HepG2 (cell line): ENCODE data around the gene TUT4. TPM values are rescaled to one million over a fixed set of nuclear protein-coding genes. Genes with fewer than 3 reads are reported as not detected.

Source experiments
- CC2D1A ChIP-seq: sonication (generic); formaldehyde crosslinking; IDR thresholded peaks from 2 replicates; pipeline ENCODE4 v1.8.1; 2023; ENCODE audit warnings: mild to moderate bottlenecking, missing genetic modification reagents
- CENPT ChIP-seq: sonication (generic); formaldehyde crosslinking; IDR thresholded peaks from 2 replicates; pipeline ENCODE4 v1.8.0; 2022; ENCODE audit warnings: low read depth, mild to moderate bottlenecking, moderate library complexity, missing genetic modification reagents
- CREM ChIP-seq, 2 experiments: sonication (generic) in 1 of 2; formaldehyde crosslinking in 1 of 2; IDR thresholded peaks; 2 replicates each; pipeline versions ENCODE4 v1.4.0 to v1.6.1; 2016 to 2020; ENCODE audit warnings: antibody characterized with exemption in 1 of 2, mild to moderate bottlenecking in 1 of 2, missing genetic modification reagents in 1 of 2
- DMAP1 ChIP-seq: IDR thresholded peaks from 2 replicates; pipeline ENCODE4 v1.6.1; 2016
- KDM2A ChIP-seq: sonication (generic); formaldehyde crosslinking; IDR thresholded peaks from 2 replicates; pipeline ENCODE4 v1.4.0; 2020; ENCODE audit warnings: low read depth, missing genetic modification reagents, borderline replicate concordance
- ZNF124 ChIP-seq: sonication (generic); formaldehyde crosslinking; IDR thresholded peaks from 2 replicates; pipeline ENCODE4 v1.4.0; 2020; ENCODE audit warnings: missing genetic modification reagents
- ZNF513 ChIP-seq: sonication (generic); formaldehyde crosslinking; conservative IDR thresholded peaks from 2 replicates; pipeline ENCODE4 v1.5.0; 2020; ENCODE audit warnings: missing genetic modification reagents
- polyA plus RNA-seq, 8 experiments: library from polyadenylated mRNA; depleted of rRNA in 3 of 8; stranded (reverse) in 7 of 8; unstranded in 1 of 8; fragments of >200 nt; fragmentation: Illumina TruSeq in 4 of 8; extraction: Trizol in 4 of 8; gene quantifications; 2 replicates each; pipeline versions ENCODE4 v1.2.1 to v1.2.3, GENCODE V29; 2011 to 2016; ENCODE audit warnings: low read depth in 4 of 8, missing spikeins in 1 of 8, mixed read lengths in 1 of 8; ENCODE audit not compliant: insufficient read depth in 1 of 8
- total RNA-seq, 5 experiments: library from RNA; depleted of rRNA; stranded (reverse); fragments of >200 nt; fragmentation: Illumina TruSeq; extraction: Trizol; gene quantifications; 2 replicates each; pipeline ENCODE4 v1.2.3, GENCODE V29; 2016; ENCODE audit warnings: low read depth in 1 of 5
- TF ChIP-seq, protein P1 (sequence below): sonication (generic); formaldehyde crosslinking; IDR thresholded peaks from 2 replicates; pipeline ENCODE4 v1.5.0; 2020; ENCODE audit warnings: missing genetic modification reagents, mild to moderate bottlenecking, borderline replicate concordance
- TF ChIP-seq, protein P2 (sequence below), 2 experiments: fragments of 450-650 bp in 1 of 2; sonication (generic) in 1 of 2; formaldehyde crosslinking in 1 of 2; IDR thresholded peaks; 2 replicates each; pipeline versions ENCODE4 v1.6.1 to v1.8.0; 2016 to 2022; ENCODE audit warnings: antibody characterized with exemption in 1 of 2, mild to moderate bottlenecking in 1 of 2, missing genetic modification reagents in 1 of 2

Gene TUT4
- total and polyA plus RNA-seq, 2 of the 13 experiments (the other 11 are each of a cell fraction or from before 2014, with no cell fraction given), result 44.7 to 53.5 TPM

- TF ChIP-seq ZNF513 (no peak), CENPT (CRISPR knock-in tag) (no peak), DMAP1 (CRISPR knock-in tag) (peak; percentile 38; the same call in 1 of the 2 replicates), CC2D1A (no peak), ZNF124 (CRISPR knock-in tag) (no peak), KDM2A (CRISPR knock-in tag) (no peak), CREM (IDR thresholded peaks at IDR 0.05) (0 out of 2 replicates have a peak, but pooled peaks have one; percentile 26), CREM (CRISPR knock-in tag; IDR thresholded peaks at IDR 0.05) (no peak)
- TF ChIP-seq, protein P1, sequence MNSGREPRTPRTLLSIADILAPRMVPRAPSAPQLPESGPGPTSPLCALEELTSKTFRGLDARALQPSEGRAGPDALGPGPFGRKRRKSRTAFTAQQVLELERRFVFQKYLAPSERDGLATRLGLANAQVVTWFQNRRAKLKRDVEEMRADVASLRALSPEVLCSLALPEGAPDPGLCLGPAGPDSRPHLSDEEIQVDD, result no peak
- TF ChIP-seq, protein P2, sequence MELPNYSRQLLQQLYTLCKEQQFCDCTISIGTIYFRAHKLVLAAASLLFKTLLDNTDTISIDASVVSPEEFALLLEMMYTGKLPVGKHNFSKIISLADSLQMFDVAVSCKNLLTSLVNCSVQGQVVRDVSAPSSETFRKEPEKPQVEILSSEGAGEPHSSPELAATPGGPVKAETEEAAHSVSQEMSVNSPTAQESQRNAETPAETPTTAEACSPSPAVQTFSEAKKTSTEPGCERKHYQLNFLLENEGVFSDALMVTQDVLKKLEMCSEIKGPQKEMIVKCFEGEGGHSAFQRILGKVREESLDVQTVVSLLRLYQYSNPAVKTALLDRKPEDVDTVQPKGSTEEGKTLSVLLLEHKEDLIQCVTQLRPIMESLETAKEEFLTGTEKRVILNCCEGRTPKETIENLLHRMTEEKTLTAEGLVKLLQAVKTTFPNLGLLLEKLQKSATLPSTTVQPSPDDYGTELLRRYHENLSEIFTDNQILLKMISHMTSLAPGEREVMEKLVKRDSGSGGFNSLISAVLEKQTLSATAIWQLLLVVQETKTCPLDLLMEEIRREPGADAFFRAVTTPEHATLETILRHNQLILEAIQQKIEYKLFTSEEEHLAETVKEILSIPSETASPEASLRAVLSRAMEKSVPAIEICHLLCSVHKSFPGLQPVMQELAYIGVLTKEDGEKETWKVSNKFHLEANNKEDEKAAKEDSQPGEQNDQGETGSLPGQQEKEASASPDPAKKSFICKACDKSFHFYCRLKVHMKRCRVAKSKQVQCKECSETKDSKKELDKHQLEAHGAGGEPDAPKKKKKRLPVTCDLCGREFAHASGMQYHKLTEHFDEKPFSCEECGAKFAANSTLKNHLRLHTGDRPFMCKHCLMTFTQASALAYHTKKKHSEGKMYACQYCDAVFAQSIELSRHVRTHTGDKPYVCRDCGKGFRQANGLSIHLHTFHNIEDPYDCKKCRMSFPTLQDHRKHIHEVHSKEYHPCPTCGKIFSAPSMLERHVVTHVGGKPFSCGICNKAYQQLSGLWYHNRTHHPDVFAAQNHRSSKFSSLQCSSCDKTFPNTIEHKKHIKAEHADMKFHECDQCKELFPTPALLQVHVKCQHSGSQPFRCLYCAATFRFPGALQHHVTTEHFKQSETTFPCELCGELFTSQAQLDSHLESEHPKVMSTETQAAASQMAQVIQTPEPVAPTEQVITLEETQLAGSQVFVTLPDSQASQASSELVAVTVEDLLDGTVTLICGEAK (IDR thresholded peaks at IDR 0.05), result no peak
- TF ChIP-seq, protein P2 (CRISPR knock-in tag; IDR thresholded peaks at IDR 0.05), result peak; percentile 59; the same call in 1 of the 2 replicates
Observed at GRCh38 chr1:52550447-52550846, 2.4 kb downstream of the TUT4 start (continued).
